HepG2 (cell line): ENCODE measurements around the gene ZNF217. TPM values are rescaled to one million over a fixed set of nuclear protein-coding genes. Genes with fewer than 3 reads are reported as not detected.

Experiments
- DZIP1 ChIP-seq: sonication (generic); formaldehyde crosslinking; IDR thresholded peaks from 2 replicates; pipeline ENCODE4 v1.5.0; 2020; ENCODE audit warnings: mild to moderate bottlenecking, missing genetic modification reagents
- KLF6 ChIP-seq: IDR thresholded peaks from 2 replicates; pipeline ENCODE4 v1.8.0; 2016; ENCODE audit warnings: missing biosample characterization, missing genetic modification reagents
- MEIS1 ChIP-seq: sonication (generic); formaldehyde crosslinking; IDR thresholded peaks from 2 replicates; pipeline ENCODE4 v1.9.0; 2021; ENCODE audit warnings: mild to moderate bottlenecking, missing genetic modification reagents, moderate library complexity, borderline replicate concordance
- NCOA2 ChIP-seq: sonication (generic); formaldehyde crosslinking; IDR thresholded peaks from 2 replicates; pipeline ENCODE4 v1.8.0; 2022; ENCODE audit warnings: inconsistent platforms
- RNF219 ChIP-seq: sonication (generic); formaldehyde crosslinking; IDR thresholded peaks from 2 replicates; pipeline ENCODE4 v1.5.0; 2020; ENCODE audit warnings: mild to moderate bottlenecking, missing genetic modification reagents
- SAFB2 ChIP-seq: sonication (generic); formaldehyde crosslinking; IDR thresholded peaks from 2 replicates; pipeline ENCODE4 v1.5.1; 2020; ENCODE audit warnings: missing genetic modification reagents, low read depth, mild to moderate bottlenecking, borderline replicate concordance
- SIN3A ChIP-seq: IDR thresholded peaks from 2 replicates; pipeline ENCODE4 v1.6.1; 2011; ENCODE audit warnings: low read depth, mild to moderate bottlenecking, control low read depth, low read length, borderline replicate concordance
- TEAD2 ChIP-seq: sonication (generic); formaldehyde crosslinking; IDR thresholded peaks from 2 replicates; pipeline ENCODE4 v1.9.0; 2021; ENCODE audit warnings: missing genetic modification reagents
- TMF1 ChIP-seq: sonication (generic); formaldehyde crosslinking; IDR thresholded peaks from 2 replicates; pipeline ENCODE4 v1.8.1; 2022; ENCODE audit warnings: low read depth, missing genetic modification reagents
- USF2 ChIP-seq, 2 experiments: sonication (generic) in 1 of 2; formaldehyde crosslinking in 1 of 2; IDR thresholded peaks; 2 replicates each; pipeline versions ENCODE4 v1.5.1 to v1.6.1; 2011 to 2020; ENCODE audit warnings: borderline replicate concordance in 1 of 2, low read depth in 1 of 2, low read length in 1 of 2, mild to moderate bottlenecking in 1 of 2, missing genetic modification reagents in 1 of 2, moderate library complexity in 1 of 2
- YY1 ChIP-seq: IDR thresholded peaks from 2 replicates; pipeline ENCODE4 v1.6.1; 2011; ENCODE audit warnings: low read length, low read depth, moderate library complexity, mild to moderate bottlenecking; ENCODE audit not compliant: insufficient read depth, insufficient replicate concordance
- ZBTB38 ChIP-seq: sonication (generic); formaldehyde crosslinking; IDR thresholded peaks from 2 replicates; pipeline ENCODE4 v1.5.1; 2020; ENCODE audit warnings: mild to moderate bottlenecking, missing genetic modification reagents
- ZFP82 ChIP-seq: sonication (generic); formaldehyde crosslinking; IDR thresholded peaks from 2 replicates; pipeline ENCODE4 v1.5.1; 2020; ENCODE audit warnings: mild to moderate bottlenecking, missing genetic modification reagents, borderline replicate concordance
- ZNF260 ChIP-seq: sonication (generic); formaldehyde crosslinking; IDR thresholded peaks from 2 replicates; pipeline ENCODE4 v1.4.0; 2020; ENCODE audit warnings: missing genetic modification reagents, low read depth, mild to moderate bottlenecking, borderline replicate concordance
- ZNF263 ChIP-seq: sonication (generic); formaldehyde crosslinking; IDR thresholded peaks from 2 replicates; pipeline ENCODE4 v1.4.0; 2020; ENCODE audit warnings: missing genetic modification reagents
- ZNF510 ChIP-seq: sonication (generic); formaldehyde crosslinking; IDR thresholded peaks from 2 replicates; pipeline ENCODE4 v1.4.0; 2020; ENCODE audit warnings: low read depth, mild to moderate bottlenecking, missing genetic modification reagents
- ZNF546 ChIP-seq: sonication (generic); formaldehyde crosslinking; conservative IDR thresholded peaks from 2 replicates; pipeline ENCODE4 v1.8.1; 2023; ENCODE audit warnings: mild to moderate bottlenecking, missing genetic modification reagents
- ZNF780A ChIP-seq: sonication (generic); formaldehyde crosslinking; IDR thresholded peaks from 2 replicates; pipeline ENCODE4 v1.8.0; 2022; ENCODE audit warnings: mild to moderate bottlenecking, missing genetic modification reagents, moderate library complexity
- ZXDC ChIP-seq: sonication (generic); formaldehyde crosslinking; IDR thresholded peaks from 2 replicates; pipeline ENCODE4 v1.5.0; 2020; ENCODE audit warnings: mild to moderate bottlenecking, missing genetic modification reagents
- polyA plus RNA-seq, 8 experiments: library from polyadenylated mRNA; depleted of rRNA in 3 of 8; stranded (reverse) in 7 of 8; unstranded in 1 of 8; fragments of >200 nt; fragmentation: Illumina TruSeq in 4 of 8; extraction: Trizol in 4 of 8; gene quantifications; 2 replicates each; pipeline versions ENCODE4 v1.2.1 to v1.2.3, GENCODE V29; 2011 to 2016; ENCODE audit warnings: low read depth in 4 of 8, missing spikeins in 1 of 8, mixed read lengths in 1 of 8; ENCODE audit not compliant: insufficient read depth in 1 of 8
- total RNA-seq, 5 experiments: library from RNA; depleted of rRNA; stranded (reverse); fragments of >200 nt; fragmentation: Illumina TruSeq; extraction: Trizol; gene quantifications; 2 replicates each; pipeline ENCODE4 v1.2.3, GENCODE V29; 2016; ENCODE audit warnings: low read depth in 1 of 5

The ZNF217 gene
- total and polyA plus RNA-seq, 2 of the 13 experiments (the other 11 are each of a cell fraction or from before 2014, with no cell fraction given): 22.3 to 29.8 TPM

GRCh38 chr20:53582574-53583351 is 10.9 kb downstream of the ZNF217 start (continued):
- TF ChIP-seq DZIP1 (CRISPR knock-in tag): no peak
- TF ChIP-seq ZXDC (CRISPR knock-in tag): no peak
- no peak for TF ChIP-seq ZNF780A (CRISPR knock-in tag)
- 0 out of 2 replicates have a peak, but pooled peaks have one; percentile 35 for TF ChIP-seq MEIS1 (CRISPR knock-in tag)
- TF ChIP-seq YY1: no peak
- no peak for TF ChIP-seq ZNF260 (CRISPR knock-in tag)
- TF ChIP-seq TEAD2 (CRISPR knock-in tag): no peak
- TF ChIP-seq TMF1: no peak
- TF ChIP-seq ZNF510 (CRISPR knock-in tag): no peak
- TF ChIP-seq ZFP82 (CRISPR knock-in tag): no peak
- TF ChIP-seq NCOA2 (CRISPR knock-in tag): 0 out of 2 replicates have a peak, but pooled peaks have one; percentile 42
- TF ChIP-seq ZNF263: no peak
- no peak for TF ChIP-seq SIN3A
- TF ChIP-seq SAFB2 (CRISPR knock-in tag): no peak
- no peak for TF ChIP-seq USF2 (IDR thresholded peaks at IDR 0.05; ENCODE audit: low read depth, low read length)
- TF ChIP-seq USF2 (CRISPR knock-in tag; IDR thresholded peaks at IDR 0.05; ENCODE audit: borderline replicate concordance): no peak
- no peak for TF ChIP-seq RNF219 (CRISPR knock-in tag)
- TF ChIP-seq ZBTB38 (CRISPR knock-in tag): no peak; the same call in 1 of the 2 replicates
- no peak for TF ChIP-seq KLF6 (CRISPR knock-in tag)
- TF ChIP-seq ZNF546 (CRISPR knock-in tag): no peak
